Natural killer cell (primary cell): ENCODE data around the gene ARL15. TPM values are rescaled to one million over a fixed set of nuclear protein-coding genes. Genes with fewer than 3 reads are reported as not detected.

Experiments
- ATAC-seq, 3 donors: fragments of 150-1000 bp in 2 of 3; fragments of 200-7000 bp in 1 of 3; cut with Tn5 transposase; 1 replicate in 1 of 3; 2 replicates in 2 of 3; pipeline ENCODE4 v1.10.0; 2021; ENCODE audit warnings: mild to moderate bottlenecking in 2 of 3, moderate library complexity in 2 of 3
- DNase-seq, 2 donors: peaks; one replicate each; pipeline versions ENCODE4 v3.0.0 to v3.0.0-alpha.2; 2013 to 2021; ENCODE audit warnings: mixed read lengths in 1 of 2
- H3K27ac ChIP-seq: one replicate; pipeline ENCODE4 v1.5.1; 2013; ENCODE audit warnings: mild to moderate bottlenecking, low read length
- H3K27me3 ChIP-seq: one replicate; pipeline ENCODE4 v1.6.1; 2013; ENCODE audit warnings: low read length; ENCODE audit not compliant: control insufficient read depth, insufficient read depth
- H3K36me3 ChIP-seq: one replicate; pipeline ENCODE4 v1.6.1; 2013; ENCODE audit warnings: low read length; ENCODE audit not compliant: control insufficient read depth, insufficient read depth
- H3K4me1 ChIP-seq: one replicate; pipeline ENCODE4 v1.6.1; 2013; ENCODE audit warnings: low read length; ENCODE audit not compliant: control insufficient read depth, insufficient read depth
- H3K4me3 ChIP-seq: one replicate; pipeline ENCODE4 v1.5.1; 2013; ENCODE audit warnings: low read length
- H3K9me3 ChIP-seq: one replicate; pipeline ENCODE4 v1.6.1; 2013; ENCODE audit warnings: low read length; ENCODE audit not compliant: control insufficient read depth, insufficient read depth
- H3K27ac Mint-ChIP-seq, 2 donors: one replicate each; pipeline ENCODE4 v1.8.0; 2022; ENCODE audit warnings: mild to moderate bottlenecking in 2 of 2, mixed read lengths in 2 of 2, moderate library complexity in 1 of 2
- H3K27me3 Mint-ChIP-seq, 2 donors: one replicate each; pipeline ENCODE4 v1.8.0; 2022; ENCODE audit warnings: low read depth in 2 of 2, mixed read lengths in 2 of 2
- H3K36me3 Mint-ChIP-seq: one replicate; pipeline ENCODE4 v1.8.0; 2022; ENCODE audit warnings: mixed read lengths
- H3K4me1 Mint-ChIP-seq, 2 donors: one replicate each; pipeline ENCODE4 v1.8.0; 2022; ENCODE audit warnings: mixed read lengths in 2 of 2
- H3K4me3 Mint-ChIP-seq: one replicate; pipeline ENCODE4 v1.8.0; 2022; ENCODE audit warnings: mild to moderate bottlenecking, moderate library complexity, mixed read lengths
- H3K9me3 Mint-ChIP-seq, 2 donors: one replicate each; pipeline ENCODE4 v1.8.0; 2022; ENCODE audit warnings: mixed read lengths in 2 of 2
- CTCF ChIP-seq: fragments of 200-600 bp; IDR thresholded peaks from one replicate; pipeline ENCODE4 v1.8.0; 2022; ENCODE audit warnings: antibody characterized with exemption
- WGBS: methylation state at CpG from one replicate; pipeline ENCODE4 v1.1.7; 2013; ENCODE audit warnings: missing lambda C conversion rate; ENCODE audit not compliant: insufficient coverage; 5-methylcytosine and 5-hydroxymethylcytosine counted together
- intact Hi-C: fragments of 100-400 bp; cut with micrococcal nuclease; formaldehyde crosslinking; loops from one replicate; pipeline ENCODE4 v1.14.2; 2022
- total RNA-seq, 4 donors: library from RNA; stranded (reverse); fragments of 120-200 nt in 1 of 4; gene quantifications; one replicate each; pipeline versions ENCODE4 v1.2.3 to v1.2.4, GENCODE V29; 2013 to 2022

The ARL15 gene
- total RNA-seq, 3 donors from 2014 or later (not counting 1 experiment from before 2014, with no cell fraction given) = 28.9 to 35.1 (median 33.1) TPM

- ATAC-seq = no peak
- WGBS = 94% methylated on average over 4 of the region's 4 CpGs
- no peaks in the 10 kb centered on the region for H3K36me3 Mint-ChIP-seq
- no peaks in the 10 kb centered on the region for H3K27me3 Mint-ChIP-seq
- H3K36me3 ChIP-seq = no peaks in the 10 kb centered on the region
- no peak for DNase-seq
- H3K4me1 Mint-ChIP-seq = peaks cover 4 to 10% of the 10 kb centered on the region in 2 donors
- H3K9me3 ChIP-seq = no peaks in the 10 kb centered on the region
- H3K4me3 Mint-ChIP-seq = no peak overlapping the region
- H3K4me3 ChIP-seq = no peak overlapping the region
- no peaks in the 10 kb centered on the region for H3K4me1 ChIP-seq
- H3K27ac ChIP-seq = no peak overlapping the region
- no peak overlapping the region for H3K27ac Mint-ChIP-seq
- intact Hi-C loops = no loop called here
- no peaks in the 10 kb centered on the region for H3K27me3 ChIP-seq
- TF ChIP-seq CTCF = no peak
- no peaks in the 10 kb centered on the region for H3K9me3 Mint-ChIP-seq
Measured at GRCh38 chr5:53996008-53996407, 314.4 kb downstream of the ARL15 start.

- no peaks in the 10 kb centered on the region for H3K36me3 Mint-ChIP-seq
- no peak overlapping the region for H3K4me3 Mint-ChIP-seq
Measured at GRCh38 chr5:53994148-53994547, 316.2 kb downstream of the ARL15 start.

GRCh38 chr5:53991942-53992341 lies 318.4 kb downstream of the ARL15 start:
- Mint-ChIP-seq H3K27ac (no peak overlapping the region), H3K36me3 (no peaks in the 10 kb centered on the region), H3K27me3 (no peaks in the 10 kb centered on the region), H3K9me3 (no peaks in the 10 kb centered on the region), H3K4me1 (peaks cover 4 to 8% of the 10 kb centered on the region in 2 donors), H3K4me3 (no peak overlapping the region)
- WGBS = 85% methylated on average over 4 of the region's 4 CpGs
- Histone ChIP-seq H3K4me3 (no peak overlapping the region), H3K9me3 (no peaks in the 10 kb centered on the region), H3K27me3 (no peaks in the 10 kb centered on the region), H3K36me3 (no peaks in the 10 kb centered on the region), H3K27ac (no peak overlapping the region), H3K4me1 (no peaks in the 10 kb centered on the region)
- ATAC-seq = no peak
- intact Hi-C loops = no loop called here
- DNase-seq = no peak
- no peak for TF ChIP-seq CTCF

More at GRCh38 chr5:53994148-53994547, 316.2 kb downstream of the ARL15 start:
- Histone ChIP-seq H3K9me3 (no peaks in the 10 kb centered on the region), H3K27ac (no peak overlapping the region), H3K36me3 (no peaks in the 10 kb centered on the region), H3K4me3 (no peak overlapping the region), H3K27me3 (no peaks in the 10 kb centered on the region), H3K4me1 (no peaks in the 10 kb centered on the region)
- WGBS = no CpG with 5 or more reads among the region's 2 CpGs
- DNase-seq = no peak
- Mint-ChIP-seq H3K9me3 (no peaks in the 10 kb centered on the region), H3K4me1 (peaks cover 4 to 10% of the 10 kb centered on the region in 2 donors), H3K27ac (no peak overlapping the region), H3K27me3 (no peaks in the 10 kb centered on the region)
- TF ChIP-seq CTCF = no peak
- intact Hi-C loops = no loop called here
- no peak for ATAC-seq

GRCh38 chr5:53987101-53987500 lies 323.3 kb downstream of the ARL15 start:
- Histone ChIP-seq H3K36me3 (no peaks in the 10 kb centered on the region), H3K4me1 (no peaks in the 10 kb centered on the region), H3K27me3 (no peaks in the 10 kb centered on the region), H3K9me3 (no peaks in the 10 kb centered on the region), H3K27ac (no peak overlapping the region), H3K4me3 (no peak overlapping the region)
- Mint-ChIP-seq H3K27ac (no peak overlapping the region), H3K4me3 (no peak overlapping the region), H3K27me3 (no peaks in the 10 kb centered on the region), H3K36me3 (no peaks in the 10 kb centered on the region), H3K9me3 (no peaks in the 10 kb centered on the region), H3K4me1 (no peaks in the 10 kb centered on the region)
- no peak for TF ChIP-seq CTCF
- WGBS = 96% methylated on average over 2 of the region's 3 CpGs
- ATAC-seq (no peak), DNase-seq (no peak)
- intact Hi-C loops = no loop called here
